Fibroblast of skin of abdomen (primary cell): ENCODE results near the gene ARHGAP26.
A peak's percentile ranks its signal among the peaks of the same experiment; 100 is the strongest.
"Not testable (repeated sequence)": the region's sequence is repeated elsewhere in the genome, so short reads cannot be mapped to it uniquely, and the experiment has no call there.

Experiments
- DNase-seq: peaks from one replicate; pipeline ENCODE4 v3.0.0-alpha.2; 2013

The ARHGAP26 gene

DNA sequence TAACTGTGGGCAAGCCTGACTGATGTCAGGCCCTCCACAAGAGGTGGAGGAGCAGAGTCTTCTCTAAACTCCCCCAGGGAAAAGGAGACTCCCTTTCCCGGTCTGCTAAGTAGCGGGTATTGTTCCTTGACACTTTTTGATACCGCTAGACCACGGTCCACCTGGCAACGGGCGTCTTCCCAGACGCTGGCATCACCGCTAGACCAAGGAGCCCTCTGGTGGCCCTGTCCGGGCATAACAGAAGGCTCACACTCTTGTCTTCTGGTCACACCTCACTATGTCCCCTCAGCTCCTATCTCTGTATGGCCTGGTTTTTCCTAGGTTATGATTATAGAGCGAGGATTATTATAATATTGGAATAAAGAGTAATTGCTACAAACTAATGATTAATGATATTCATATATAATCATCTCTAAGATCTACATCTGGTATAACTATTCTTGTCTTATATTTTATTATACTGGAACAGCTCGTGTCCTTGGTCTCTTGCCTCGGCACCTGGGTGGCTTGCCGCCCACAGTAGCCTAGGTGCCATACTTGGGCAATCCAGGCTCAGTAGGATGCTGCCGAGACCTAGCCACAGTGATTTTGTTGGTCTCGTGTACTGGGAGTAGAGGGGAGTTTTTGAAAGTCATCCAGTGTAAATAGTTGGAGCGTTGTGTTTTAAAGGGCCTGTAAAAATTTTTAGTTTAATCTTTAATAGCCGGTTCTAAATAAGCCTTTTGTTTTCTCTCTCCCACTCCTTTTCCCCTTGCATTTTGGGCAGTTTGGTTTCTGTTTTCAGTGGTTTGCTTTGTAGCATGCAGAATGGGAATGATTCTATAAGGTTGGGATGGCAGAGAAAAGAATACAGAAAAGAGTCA is 195.3 kb downstream of the ARHGAP26 start:
- not testable (repeated sequence) for DNase-seq

DNA sequence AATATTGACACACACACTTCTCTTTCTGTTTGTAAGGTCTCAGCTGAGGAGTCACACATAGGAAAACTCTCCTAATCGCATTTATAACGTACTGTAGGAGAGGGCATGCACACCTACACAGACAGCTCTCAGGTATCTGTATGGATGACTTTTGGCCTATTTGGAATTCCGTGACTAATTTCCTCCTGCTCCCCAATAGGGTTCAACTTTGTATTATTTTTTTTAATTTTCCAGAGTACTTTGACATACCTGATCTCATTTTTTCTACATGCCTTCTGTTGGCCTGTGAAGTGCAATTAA is 195.9 kb downstream of the ARHGAP26 start:
- no peak for DNase-seq

DNA sequence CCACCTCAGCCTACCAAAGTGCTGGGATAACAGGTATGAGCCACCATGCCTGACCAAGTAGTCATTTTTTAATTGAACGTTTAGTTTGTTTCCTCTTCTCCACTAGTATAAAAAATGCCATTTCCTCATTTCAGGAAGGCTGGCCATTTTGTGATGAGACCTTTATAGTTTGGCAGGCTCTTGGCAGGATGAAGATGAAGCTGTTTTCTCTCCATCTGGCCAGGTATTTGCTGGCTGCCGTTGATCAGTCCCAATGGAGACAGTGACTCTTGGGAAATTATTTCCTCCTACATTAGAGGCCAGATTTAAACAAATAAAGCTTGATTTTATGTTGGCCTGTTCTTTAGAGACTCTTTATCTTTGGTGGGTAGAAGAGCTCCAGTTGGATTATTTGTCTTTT is 199.0 kb downstream of the ARHGAP26 start:
- DNase-seq: no peak

DNA sequence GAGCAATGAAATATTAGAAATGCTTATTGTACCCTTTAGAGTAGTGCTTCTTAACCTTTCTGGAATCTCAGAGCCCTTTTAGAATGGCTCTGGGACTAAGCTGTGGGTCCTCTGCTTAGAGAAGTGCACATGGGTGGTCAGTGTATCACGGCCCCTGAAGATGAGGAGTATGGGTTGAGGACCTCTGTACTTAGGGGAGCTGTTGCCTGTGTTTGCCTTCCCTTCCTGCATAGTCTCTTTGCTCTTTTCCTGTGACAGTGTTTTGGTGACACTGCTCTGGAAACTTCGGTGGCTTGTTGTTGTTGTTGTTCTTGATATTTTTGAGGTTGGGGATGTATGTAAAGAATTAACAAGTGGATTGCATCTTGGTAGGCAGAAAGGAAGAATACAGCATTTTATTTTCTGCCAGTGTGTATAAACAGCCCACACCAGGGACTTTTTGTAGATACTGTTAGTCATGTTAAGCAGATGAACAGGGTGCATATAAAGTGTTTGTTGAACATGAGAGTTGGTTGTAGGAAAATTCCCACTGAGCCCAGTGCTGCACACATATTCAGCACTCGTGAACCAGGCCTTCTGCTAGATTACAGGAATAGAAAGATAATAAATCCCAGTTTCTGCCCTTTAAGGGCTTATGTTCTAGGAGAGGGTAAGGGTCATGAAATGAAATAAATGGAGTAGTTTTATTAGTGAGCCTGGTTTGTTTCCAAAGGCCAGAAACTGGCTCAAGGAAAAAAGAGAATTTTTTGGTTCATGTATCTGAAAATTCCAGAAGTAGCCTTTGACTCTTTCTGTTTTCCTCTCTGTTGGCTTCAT is 199.7 kb downstream of the ARHGAP26 start:
- no peak for DNase-seq

DNA sequence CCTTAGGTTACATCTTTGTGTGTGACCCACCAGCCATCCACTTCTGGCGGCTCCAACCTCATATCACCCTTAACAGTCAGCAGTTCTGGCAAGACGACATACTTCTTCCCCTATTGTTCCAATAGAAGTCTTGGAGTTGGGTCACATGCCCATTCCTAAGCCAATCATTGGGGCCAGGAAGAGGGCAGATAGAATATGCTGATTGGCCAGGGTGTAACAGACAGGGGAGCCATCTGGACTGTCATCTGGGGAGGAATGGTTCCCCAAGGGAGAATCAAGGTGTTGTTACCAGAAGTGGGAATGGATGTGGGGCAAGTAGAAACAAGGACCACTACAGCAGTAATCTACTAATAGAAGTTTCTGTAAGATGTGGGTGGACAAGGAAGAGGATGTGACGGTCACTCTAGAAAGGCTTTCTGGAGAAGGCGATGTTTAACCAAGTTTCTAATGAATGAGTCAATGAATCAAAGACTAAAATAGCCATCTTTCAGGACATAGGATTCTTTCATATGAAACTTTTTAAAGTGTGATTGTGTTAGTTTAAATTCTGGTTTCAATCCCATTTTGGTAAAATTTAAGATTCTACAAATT is 200.4 kb downstream of the ARHGAP26 start:
- DNase-seq: no peak

DNA sequence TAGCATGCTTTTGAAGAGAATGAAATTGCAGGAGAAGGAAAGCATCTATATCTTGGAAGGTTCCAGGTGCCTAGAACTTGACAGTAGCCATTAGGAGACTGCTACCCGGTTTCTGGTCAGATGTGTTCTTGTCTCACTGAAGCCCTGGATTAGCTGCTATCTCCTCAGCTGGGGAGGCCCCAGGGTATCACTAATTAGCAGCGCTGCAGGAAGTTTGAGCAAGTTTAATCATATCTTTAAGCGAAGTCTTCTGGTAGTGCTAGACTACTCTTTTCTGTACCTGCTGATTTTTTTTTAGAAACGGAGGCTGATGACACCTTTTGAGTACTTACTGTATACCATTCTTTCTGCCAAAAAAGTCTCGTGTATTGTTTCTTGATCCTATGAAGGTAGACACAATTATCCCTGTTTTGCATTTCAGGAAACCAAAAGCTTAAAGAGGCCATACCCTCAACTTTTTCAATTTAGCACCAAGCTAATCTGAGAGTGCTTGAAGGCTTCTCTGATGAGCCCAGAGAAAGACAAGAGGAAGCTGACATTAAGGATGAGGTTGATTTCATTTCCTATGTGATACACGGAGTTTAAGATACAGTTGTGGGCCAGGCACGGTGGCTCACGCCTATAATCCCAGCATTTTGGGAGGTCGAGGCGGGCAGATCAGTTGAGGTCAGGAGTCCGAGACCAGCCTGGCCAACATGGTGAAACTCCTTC is 201.3 kb downstream of the ARHGAP26 start:
- no peak for DNase-seq

- DNase-seq: no peak
These were observed 201.9 kb downstream of the ARHGAP26 start for GRCh38 chr5:142972064-142972570.

DNA sequence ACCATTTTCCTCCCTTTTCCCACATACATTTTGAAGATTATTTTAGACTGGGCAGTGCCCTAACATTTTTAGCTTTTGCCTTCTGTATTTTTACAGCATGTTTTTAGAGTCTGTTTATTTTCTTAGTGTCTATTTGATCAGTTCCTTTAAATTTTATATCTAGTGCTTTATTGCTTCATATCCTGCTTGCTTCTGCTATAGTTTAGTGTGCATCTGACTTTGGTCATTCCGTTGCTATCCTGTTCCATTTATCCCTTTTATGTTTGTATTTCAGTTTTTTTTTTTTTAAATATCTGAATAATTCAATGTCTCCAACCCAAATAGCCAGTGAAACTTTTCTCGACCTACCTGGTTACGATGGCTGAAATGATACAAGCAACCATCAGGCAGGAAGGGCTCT is 203.8 kb downstream of the ARHGAP26 start:
- no peak for DNase-seq

DNA sequence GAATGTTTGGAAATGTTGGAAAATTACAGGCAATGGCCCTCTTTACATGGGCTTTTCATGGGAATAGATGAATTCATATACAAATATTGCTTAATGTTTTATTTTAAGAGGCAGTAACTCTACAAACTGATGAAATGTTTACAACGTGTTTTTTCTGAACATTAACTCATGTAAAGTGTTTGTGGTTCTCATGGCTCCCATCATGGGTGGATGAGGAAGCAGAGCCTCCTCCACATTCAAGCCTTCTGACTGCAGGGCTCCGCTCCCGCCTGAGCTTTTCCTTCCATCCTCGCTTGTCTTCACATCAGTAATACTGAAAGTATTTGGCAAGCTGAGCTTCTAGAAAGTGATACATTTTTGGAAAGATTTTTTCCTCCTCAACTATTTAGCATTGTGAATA is 204.2 kb downstream of the ARHGAP26 start:
- DNase-seq: peak; percentile 39

DNA sequence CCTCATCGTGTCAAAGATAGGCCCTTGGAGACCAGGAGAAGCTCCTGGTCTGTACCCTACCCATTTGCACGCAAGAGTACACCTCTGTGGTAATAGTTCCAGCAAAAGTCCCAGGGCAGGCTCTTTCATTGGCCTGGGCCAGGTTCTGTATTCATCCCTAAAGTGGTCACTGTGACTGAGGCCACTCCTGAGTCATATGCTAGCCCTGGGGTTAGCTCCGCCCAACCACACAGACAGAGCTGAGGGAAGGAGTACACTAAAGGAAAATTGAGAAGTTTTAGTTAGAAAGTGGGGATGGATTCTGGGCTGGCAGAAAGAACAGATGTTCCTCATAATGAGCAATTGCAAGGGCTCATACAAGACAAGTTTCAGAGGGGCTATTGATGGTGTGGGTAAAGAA is 206.7 kb downstream of the ARHGAP26 start:
- DNase-seq: no peak

GRCh38 chr5:142977363-142978051 is 207.3 kb downstream of the ARHGAP26 start:
- peak; percentile 91 for DNase-seq

DNA sequence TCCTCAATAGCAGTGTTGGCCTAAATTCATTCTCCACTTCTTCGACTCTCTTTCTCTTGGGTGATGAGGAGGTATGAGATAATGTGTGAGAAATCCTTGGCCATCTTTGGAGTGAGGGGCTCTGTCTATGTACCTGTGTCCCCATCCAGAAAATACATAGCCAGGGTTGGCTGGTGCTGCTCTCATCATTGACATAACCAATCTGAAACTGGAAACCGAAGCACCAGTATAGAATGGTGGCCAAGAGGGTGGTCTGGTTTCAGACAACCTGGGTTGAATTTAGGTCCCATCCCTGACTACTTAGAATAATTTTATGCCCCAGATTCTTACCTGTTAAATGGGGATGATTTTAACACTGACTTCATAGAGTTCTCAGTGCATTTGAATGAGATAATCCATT is 208.1 kb downstream of the ARHGAP26 start:
- DNase-seq: no peak

GRCh38 chr5:142978726-142979125 is 208.5 kb downstream of the ARHGAP26 start:
- DNase-seq: no peak

- no peak for DNase-seq
These were observed 209.5 kb downstream of the ARHGAP26 start for GRCh38 chr5:142979636-142980035.

DNA sequence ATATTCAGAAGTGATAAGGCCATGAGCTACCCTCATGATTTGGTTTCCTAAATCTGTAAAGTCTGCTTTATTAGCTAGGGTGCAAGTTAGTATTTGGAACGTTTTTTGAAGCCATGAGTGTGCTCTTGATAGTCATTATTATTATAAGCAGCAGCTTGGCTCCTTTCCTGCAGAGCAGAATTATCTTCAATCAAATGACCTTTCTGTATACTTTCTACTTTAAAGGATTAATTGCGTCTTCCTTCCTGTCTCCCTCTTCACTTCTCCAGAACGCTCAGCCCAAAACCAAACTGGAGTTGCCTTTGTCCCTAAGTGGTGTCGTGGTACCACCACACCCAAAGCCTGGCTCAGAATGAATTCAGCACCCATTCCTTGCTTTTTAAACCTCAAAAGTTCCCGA is 211.3 kb downstream of the ARHGAP26 start:
- no peak for DNase-seq

- peak; percentile 87 for DNase-seq
These were observed 212.0 kb downstream of the ARHGAP26 start for GRCh38 chr5:142981886-142982820.

DNA sequence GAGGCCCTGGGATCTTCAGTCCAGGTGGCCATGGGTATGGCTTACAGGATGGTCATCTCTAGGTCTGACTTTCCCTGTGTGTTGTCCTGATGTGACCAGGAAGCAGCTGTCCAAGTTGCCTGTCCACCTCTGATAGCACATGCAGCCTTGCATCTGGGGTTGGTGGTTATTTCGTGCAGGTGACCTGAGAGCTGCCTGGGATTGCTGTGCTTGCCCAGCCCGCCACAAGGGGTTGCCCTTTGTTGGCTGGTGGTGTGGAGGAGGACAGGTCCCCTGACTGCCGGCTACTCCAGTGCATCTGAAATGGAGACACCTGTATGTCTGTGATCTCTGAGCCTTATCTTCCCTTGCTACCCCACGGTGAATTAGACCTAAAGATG is 212.6 kb downstream of the ARHGAP26 start:
- DNase-seq: no peak

- no peak for DNase-seq
These were observed 213.8 kb downstream of the ARHGAP26 start for GRCh38 chr5:142984011-142984410.

- DNase-seq: peak; percentile 56
These were observed 214.3 kb downstream of the ARHGAP26 start for GRCh38 chr5:142984525-142984924.

DNA sequence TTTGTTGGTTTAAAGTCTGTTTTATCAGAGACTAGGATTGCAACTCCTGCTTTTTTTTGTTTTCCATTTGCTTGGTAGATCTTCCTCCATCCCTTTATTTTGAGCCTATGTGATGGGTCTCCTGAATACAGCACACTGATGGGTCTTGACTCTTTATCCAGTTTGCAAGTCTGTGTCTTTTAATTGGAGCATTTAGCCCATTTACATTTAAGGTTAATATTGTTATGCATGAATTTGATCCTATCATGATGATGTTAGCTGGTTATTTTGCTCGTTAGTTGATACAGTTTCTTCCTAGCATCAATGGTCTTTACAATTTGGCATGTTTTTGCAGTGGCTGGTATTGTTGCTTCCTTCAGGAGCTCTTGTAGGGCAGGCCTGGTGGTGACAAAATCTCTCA is 219.1 kb downstream of the ARHGAP26 start:
- not testable (repeated sequence) for DNase-seq

DNA sequence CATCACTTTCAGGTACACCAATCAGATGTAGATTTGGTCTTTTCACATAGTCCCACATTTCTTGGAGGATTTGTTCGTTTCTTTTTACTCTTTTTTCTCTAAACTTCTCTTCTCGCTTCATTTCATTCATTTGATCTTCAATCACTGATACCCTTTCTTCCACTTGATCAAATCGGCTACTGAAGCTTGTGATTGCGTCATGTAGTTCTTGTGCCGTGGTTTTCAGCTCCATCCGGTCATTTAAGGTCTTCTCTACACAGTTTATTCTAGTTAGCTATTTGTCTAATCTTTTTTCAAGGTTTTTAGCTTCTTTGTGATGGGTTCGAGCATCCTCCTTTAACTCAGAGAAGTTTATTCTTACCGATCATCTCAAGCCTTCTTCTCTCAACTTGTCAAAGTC is 219.9 kb downstream of the ARHGAP26 start:
- not testable (repeated sequence) for DNase-seq
